Measurements from ENCODE around the gene DIP2C.
"Not testable (repeated sequence)": the region's sequence is repeated elsewhere in the genome, so short reads cannot be mapped to it uniquely, and the experiment has no call there.

DIP2C gene

GRCh38 chr10:349081-349480 lies 340.4 kb downstream of the DIP2C start:
- DNase-seq: no peak
- ATAC-seq: no peak

- ATAC-seq (no peak), DNase-seq (no peak)
These were observed 341.0 kb downstream of the DIP2C start for GRCh38 chr10:348456-348855.

GRCh38 chr10:347774-348173 lies 341.7 kb downstream of the DIP2C start:
- DNase-seq, ATAC-seq: not testable (repeated sequence)

GRCh38 chr10:347190-347589 lies 342.3 kb downstream of the DIP2C start:
- ATAC-seq: not testable (repeated sequence)

GRCh38 chr10:344582-345200 lies 344.8 kb downstream of the DIP2C start:
- ATAC-seq (no peak), DNase-seq (no peak)

More at GRCh38 chr10:347190-347589, 342.3 kb downstream of the DIP2C start:
- DNase-seq: not testable (repeated sequence)

- no peak for ATAC-seq
- no peak for DNase-seq
These were observed 345.9 kb downstream of the DIP2C start for GRCh38 chr10:343231-344220.

- ATAC-seq (no peak), DNase-seq (no peak)
These were observed 348.3 kb downstream of the DIP2C start for GRCh38 chr10:341081-341740.

- DNase-seq (no peak), ATAC-seq (no peak)
These were observed 348.8 kb downstream of the DIP2C start for GRCh38 chr10:340646-341045.

- ATAC-seq (no peak), DNase-seq (no peak)
These were observed 350.5 kb downstream of the DIP2C start for GRCh38 chr10:339038-339391.

- ATAC-seq (no peak), DNase-seq (no peak)
These were observed 351.1 kb downstream of the DIP2C start for GRCh38 chr10:338171-339037.

GRCh38 chr10:336247-336646 lies 353.2 kb downstream of the DIP2C start:
- ATAC-seq (no peak), DNase-seq (no peak)

GRCh38 chr10:335151-335800 lies 354.2 kb downstream of the DIP2C start:
- ATAC-seq: no peak
- no peak for DNase-seq

GRCh38 chr10:331186-331585 lies 358.3 kb downstream of the DIP2C start:
- DNase-seq: no peak

GRCh38 chr10:329361-330099 lies 359.9 kb downstream of the DIP2C start:
- DNase-seq (peak; percentile 47), ATAC-seq (peak; percentile 88)

More at GRCh38 chr10:331186-331585, 358.3 kb downstream of the DIP2C start:
- no peak for ATAC-seq

- ATAC-seq: no peak
These were observed 361.3 kb downstream of the DIP2C start for GRCh38 chr10:327889-328852.

GRCh38 chr10:326894-327635 lies 362.4 kb downstream of the DIP2C start:
- DNase-seq: no peak
- ATAC-seq: no peak

More at GRCh38 chr10:327889-328852, 361.3 kb downstream of the DIP2C start:
- no peak for DNase-seq

- ATAC-seq: no peak
These were observed 363.1 kb downstream of the DIP2C start for GRCh38 chr10:326350-326749.

GRCh38 chr10:325282-325681 lies 364.2 kb downstream of the DIP2C start:
- no peak for ATAC-seq
- no peak for DNase-seq

More at GRCh38 chr10:326350-326749, 363.1 kb downstream of the DIP2C start:
- no peak for DNase-seq

All from stimulated activated naive CD8-positive, alpha-beta T cell treated with anti-CD3 and anti-CD28 coated beads, Interleukin-15, Interleukin-2, amounts not matched to agents 100 U/mL and 50 U/mL, for 24 hours (primary cell).